ENCODE results near the gene NAPSA. TPM values are rescaled to one million over a fixed set of nuclear protein-coding genes. Genes with fewer than 3 reads are reported as not detected.

The NAPSA gene
- total and polyA plus RNA-seq, 10 of the 15 experiments (the other 5 are each of a cell fraction or from before 2014, with no cell fraction given): 6.7 to 45.4 (median 17.1) TPM

- TF ChIP-seq MEF2A (IDR thresholded peaks at IDR 0.05; ENCODE audit: insufficient read depth, low read depth, low read length) (0 out of 2 replicates have a peak, but pooled peaks have one; percentile 24), HDAC6 (IDR thresholded peaks at IDR 0.05; ENCODE audit: unreplicated experiment) (no peak), BCLAF1 (IDR thresholded peaks at IDR 0.05) (no peak), TBL1XR1 (IDR thresholded peaks at IDR 0.05; ENCODE audit: low read depth, low read length) (no peak), HDGF (IDR thresholded peaks at IDR 0.05) (no peak), RB1 (IDR thresholded peaks at IDR 0.05; ENCODE audit: borderline replicate concordance) (no peak), PAX8 (IDR thresholded peaks at IDR 0.05) (no peak), CHD2 (IDR thresholded peaks at IDR 0.05; ENCODE audit: borderline replicate concordance, low read depth, low read length) (no peak), CUX1 (IDR thresholded peaks at IDR 0.05; ENCODE audit: insufficient replicate concordance, low read depth, low read length) (no peak), ZNF207 (IDR thresholded peaks at IDR 0.05; ENCODE audit: borderline replicate concordance) (no peak)
- TF ChIP-seq, protein P1, sequence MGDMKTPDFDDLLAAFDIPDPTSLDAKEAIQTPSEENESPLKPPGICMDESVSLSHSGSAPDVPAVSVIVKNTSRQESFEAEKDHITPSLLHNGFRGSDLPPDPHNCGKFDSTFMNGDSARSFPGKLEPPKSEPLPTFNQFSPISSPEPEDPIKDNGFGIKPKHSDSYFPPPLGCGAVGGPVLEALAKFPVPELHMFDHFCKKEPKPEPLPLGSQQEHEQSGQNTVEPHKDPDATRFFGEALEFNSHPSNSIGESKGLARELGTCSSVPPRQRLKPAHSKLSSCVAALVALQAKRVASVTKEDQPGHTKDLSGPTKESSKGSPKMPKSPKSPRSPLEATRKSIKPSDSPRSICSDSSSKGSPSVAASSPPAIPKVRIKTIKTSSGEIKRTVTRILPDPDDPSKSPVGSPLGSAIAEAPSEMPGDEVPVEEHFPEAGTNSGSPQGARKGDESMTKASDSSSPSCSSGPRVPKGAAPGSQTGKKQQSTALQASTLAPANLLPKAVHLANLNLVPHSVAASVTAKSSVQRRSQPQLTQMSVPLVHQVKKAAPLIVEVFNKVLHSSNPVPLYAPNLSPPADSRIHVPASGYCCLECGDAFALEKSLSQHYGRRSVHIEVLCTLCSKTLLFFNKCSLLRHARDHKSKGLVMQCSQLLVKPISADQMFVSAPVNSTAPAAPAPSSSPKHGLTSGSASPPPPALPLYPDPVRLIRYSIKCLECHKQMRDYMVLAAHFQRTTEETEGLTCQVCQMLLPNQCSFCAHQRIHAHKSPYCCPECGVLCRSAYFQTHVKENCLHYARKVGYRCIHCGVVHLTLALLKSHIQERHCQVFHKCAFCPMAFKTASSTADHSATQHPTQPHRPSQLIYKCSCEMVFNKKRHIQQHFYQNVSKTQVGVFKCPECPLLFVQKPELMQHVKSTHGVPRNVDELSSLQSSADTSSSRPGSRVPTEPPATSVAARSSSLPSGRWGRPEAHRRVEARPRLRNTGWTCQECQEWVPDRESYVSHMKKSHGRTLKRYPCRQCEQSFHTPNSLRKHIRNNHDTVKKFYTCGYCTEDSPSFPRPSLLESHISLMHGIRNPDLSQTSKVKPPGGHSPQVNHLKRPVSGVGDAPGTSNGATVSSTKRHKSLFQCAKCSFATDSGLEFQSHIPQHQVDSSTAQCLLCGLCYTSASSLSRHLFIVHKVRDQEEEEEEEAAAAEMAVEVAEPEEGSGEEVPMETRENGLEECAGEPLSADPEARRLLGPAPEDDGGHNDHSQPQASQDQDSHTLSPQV (IDR thresholded peaks at IDR 0.05): no peak
- TF ChIP-seq, protein P2, sequence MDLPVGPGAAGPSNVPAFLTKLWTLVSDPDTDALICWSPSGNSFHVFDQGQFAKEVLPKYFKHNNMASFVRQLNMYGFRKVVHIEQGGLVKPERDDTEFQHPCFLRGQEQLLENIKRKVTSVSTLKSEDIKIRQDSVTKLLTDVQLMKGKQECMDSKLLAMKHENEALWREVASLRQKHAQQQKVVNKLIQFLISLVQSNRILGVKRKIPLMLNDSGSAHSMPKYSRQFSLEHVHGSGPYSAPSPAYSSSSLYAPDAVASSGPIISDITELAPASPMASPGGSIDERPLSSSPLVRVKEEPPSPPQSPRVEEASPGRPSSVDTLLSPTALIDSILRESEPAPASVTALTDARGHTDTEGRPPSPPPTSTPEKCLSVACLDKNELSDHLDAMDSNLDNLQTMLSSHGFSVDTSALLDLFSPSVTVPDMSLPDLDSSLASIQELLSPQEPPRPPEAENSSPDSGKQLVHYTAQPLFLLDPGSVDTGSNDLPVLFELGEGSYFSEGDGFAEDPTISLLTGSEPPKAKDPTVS (IDR thresholded peaks at IDR 0.05; ENCODE audit: low read depth, low read length): no peak
These were observed at the start of gene NAPSA (continued) for GRCh38 chr19:50365434-50366306.

Data from GM12878 (cell line).